NCI-H345 treated with DMSO at 0.1 percent for 48 hours (cell line): ENCODE data around the gene GRK5.
"Not testable (repeated sequence)": the region's sequence is repeated elsewhere in the genome, so short reads cannot be mapped to it uniquely, and the experiment has no call there.

Source experiments
- DNase-seq: peaks from one replicate; lab custom pipeline; 2025; ENCODE audit not compliant: unreplicated experiment; lab: John Stamatoyannopoulos, UW

The GRK5 gene

DNA sequence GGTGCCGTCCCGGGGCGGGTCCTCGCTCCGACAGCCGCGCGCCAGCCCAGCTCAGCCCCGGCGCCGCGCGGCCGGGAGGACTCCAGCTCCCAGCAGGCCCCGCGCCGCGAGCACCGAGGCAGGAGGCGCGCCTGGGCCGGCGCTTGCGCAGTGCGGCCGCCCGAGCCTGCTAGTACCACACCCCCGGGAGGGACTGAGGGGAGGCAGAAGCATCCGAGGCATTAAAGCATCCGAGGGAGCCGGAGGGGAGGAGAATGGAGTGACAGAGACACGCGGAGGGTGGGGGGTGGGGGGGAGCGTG lies at the start of gene GRK5:
Gene GRK5, plus strand, starts transcription at position 206 of the 301 bp plus-strand sequence. CDS start 347 bp downstream, outside the sequence.
- peak; percentile 64 for DNase-seq

DNA sequence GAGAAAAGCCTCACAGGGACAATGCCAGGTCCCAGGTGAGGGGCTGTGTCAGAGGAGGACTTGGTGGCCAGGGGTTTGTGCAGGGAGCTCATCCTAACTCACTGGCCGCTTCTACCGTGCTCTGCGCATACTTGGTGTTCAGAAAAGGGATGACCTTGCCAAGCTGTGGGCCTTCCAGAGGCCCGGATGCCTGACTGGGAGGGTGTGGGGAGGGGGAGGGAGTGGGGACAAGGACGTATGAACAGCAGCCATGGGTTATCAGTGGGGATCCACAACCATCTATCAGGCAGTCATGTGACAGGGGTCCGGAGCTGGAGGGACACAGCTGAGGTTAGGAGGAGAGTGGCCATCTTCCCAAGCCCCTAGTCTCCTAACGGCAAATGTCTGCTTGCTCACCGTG lies 48.0 kb upstream of the GRK5 start:
- no peak for DNase-seq

DNA sequence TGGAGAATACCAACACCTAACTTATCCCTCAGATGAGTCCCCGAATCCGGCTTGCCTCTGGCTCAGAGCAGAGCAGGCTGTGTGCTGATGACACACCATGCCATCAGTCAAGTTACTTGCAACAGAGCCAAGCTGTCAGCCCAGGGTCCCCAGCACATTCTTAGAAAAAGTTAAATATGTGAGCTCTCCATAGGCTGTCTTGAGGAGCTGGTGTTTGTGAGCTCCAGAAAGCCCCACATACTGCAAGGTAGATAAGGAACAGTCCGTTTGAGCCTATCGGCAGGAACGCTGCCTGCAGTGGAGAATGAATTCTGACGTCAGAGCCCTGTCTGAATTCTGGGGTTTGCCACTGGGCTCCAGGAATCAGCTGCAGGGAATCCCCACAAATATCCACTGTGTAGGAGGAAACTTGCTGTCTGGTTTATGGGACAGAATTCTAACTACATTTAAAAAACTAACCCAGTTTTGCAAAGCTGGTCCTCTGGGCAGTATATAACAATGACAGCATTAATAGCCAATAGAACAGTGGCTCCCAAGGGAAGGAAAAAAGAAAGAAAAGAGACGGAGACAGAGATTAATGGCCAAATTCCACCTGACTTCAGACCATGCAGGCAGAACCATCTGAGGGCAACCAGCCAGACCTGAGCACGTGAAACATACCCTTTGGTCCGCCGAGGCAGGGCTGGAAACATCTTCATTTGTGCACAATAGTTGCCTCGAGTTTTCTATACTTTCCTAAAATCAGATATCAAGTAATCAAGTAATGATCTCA lies 45.5 kb upstream of the GRK5 start:
- DNase-seq = no peak

DNA sequence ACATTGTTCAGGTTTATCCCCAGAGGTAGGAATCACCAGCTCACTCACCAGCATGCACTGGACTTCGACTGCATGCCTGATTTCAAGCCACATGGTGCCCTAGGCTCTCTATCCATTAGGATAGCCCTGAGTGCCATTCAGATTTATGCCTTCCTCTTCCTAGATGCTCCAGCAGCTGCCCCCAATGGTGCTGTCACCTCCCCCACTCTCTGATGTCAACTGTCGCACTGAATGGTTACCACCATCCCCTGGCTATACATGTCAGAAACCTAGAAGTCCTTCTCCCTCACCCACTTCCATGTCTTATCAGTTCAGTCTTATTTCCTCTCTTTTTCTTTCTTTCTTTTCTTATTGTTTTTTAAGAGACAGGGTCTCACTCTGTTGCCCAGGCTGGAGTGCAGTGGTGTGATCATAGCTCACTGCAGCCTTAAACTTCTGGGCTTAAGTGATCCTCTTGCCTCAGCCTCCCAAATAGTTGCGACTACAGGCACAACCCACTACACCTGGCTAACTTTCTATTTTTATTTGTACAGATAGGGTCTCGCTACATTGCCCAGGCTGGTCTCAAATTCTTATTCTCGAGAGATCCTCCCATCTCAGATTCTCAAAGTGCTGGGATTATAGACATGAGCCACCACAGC lies 44.8 kb upstream of the GRK5 start:
- DNase-seq = no peak

DNA sequence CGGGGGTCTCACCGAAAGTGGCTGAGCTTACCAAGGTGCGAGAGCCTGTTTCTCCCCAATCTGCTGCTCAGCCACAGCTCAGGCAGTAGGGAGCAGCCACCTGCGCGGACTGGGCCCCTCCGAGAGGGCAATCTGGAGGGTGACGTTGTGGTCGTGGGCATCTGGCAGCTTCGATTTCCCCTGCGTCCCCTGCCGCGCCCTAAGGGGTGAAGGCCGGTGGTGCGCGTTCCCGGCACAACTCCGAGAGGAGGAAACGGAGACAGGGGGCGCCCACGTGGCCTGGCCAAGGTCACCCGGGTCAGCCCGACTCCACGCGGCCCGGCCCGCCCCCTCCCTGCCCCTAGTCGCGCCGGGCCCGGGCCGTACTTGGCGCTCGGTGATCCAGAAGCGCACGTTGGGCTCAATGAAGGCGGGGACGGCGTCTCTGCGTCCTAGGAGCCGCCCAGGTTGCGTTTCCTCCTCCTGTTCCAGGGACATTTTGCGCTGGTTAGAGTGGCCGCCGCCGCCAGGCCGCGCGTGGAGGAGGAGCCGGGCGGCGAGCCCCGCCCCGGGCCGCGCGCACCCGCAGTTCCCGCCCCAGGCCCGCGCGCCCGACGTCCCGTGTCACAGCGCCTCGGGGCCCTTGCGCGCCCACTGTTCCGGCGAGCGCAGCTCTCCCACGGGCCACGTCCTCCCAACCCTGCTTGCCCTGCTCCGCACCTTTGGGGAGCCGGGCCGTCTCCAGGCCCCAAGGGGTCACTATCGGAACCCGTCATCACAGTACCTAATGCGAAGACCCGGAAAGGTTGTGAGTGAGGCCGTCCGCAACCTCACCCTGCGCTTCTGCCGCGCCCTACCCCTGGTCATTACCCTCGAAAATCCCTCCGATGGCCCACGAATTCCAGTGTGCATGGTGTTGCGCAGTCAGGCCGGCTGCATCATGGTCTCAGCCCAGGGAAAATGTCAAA lies 41.9 kb upstream of the GRK5 start, which contains the start of gene SFXN4:
Gene SFXN4, minus strand, starts transcription at position 544 of the 947 bp plus-strand sequence. Its CDS starts 67 bp downstream, at position 477.
- peak; percentile 10 for DNase-seq

DNA sequence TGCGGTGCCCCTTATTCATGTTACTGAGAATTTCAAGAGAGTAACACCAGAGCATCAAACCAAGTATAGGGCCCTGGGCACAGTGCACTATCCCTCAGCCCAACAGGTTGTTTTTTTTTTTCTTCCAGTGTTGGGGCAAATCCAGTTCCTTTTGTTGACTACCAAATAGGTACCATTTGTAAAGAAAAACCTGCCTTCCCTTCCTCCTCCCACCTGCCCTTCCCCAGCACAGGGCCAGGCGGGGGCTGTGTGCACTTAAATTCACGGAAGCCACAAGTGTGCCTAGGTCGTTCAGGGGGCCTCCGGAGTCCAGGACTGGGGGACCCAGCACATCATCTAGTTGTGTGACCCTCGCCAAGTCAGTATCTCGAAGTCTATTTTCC lies 41.3 kb upstream of the GRK5 start:
- DNase-seq = no peak

DNA sequence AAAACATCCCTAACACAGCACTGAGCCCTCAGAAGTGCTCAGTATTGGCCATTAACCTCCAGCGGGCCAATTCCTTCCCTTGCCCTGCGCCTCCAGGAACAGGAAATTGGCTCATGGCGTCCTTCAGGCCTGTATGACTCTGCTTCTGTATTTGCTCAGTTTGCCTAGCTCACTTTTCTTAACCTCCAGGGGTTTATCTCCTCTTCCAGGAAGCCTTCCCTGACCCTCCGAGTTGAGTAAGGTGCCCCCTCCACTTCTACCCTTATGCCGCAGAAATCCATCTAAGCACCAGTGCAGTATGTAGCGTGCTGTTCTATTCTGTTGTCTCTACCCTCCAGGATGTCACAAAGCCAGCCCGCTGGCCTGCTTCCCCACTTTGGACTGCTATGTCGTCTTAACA lies 40.8 kb upstream of the GRK5 start:
- no peak for DNase-seq

DNA sequence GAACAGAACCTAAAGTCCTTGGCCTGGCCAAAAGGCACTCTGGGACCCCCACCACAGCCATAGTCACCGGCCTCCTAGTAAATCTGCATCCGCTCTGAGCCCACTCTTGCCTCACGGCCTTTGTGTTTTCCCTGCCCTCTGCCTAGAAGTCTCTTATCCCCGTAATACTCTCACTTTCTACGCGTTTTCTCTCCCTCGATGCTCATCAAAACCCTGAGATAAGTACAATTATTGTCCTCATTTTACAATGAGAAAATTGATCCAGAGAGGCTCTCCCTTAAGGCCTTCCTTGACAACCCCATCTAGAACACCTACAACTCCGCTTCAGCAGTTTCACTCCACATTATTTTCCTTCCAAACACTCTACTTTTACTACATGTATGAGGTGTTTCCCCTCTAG lies 40.3 kb upstream of the GRK5 start:
- no peak for DNase-seq

DNA sequence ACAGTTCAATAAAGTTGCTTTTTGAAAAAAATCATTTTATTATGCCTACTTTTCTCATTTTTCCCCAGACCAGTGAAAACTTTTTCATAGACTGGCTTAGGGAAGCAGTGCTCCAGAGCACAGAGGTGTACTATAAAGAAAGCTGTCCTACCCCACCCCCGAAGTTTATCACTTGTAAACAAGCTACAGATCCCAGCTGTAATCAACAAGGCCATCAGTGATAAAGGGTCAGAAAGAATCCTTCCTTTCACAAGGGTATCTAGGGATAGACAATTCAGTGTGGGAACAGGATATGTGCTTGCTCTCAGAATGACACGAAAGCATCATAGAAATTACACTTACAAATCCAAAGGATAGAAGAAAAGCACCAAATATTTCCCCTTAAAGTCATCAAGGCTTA lies 33.3 kb upstream of the GRK5 start:
- no peak for DNase-seq

DNA sequence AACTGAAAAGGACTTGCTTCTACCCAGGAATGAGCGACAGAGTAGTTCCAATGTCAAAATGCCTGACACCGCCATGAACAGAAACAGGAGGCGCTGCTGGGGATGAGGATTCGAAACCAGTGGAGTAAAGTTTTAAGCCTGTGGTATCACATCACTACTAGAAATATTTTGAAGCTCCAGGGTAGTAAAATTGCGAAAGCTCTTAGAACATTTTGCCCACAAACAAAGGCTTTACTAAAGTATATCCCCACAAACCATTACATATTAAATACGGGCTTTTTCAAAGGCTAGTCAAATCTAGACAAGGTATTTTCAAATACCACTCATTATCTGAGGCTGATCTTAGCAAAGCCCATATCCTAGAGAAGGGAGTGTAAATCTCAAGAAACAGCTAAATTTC lies 31.2 kb upstream of the GRK5 start:
- no peak for DNase-seq

DNA sequence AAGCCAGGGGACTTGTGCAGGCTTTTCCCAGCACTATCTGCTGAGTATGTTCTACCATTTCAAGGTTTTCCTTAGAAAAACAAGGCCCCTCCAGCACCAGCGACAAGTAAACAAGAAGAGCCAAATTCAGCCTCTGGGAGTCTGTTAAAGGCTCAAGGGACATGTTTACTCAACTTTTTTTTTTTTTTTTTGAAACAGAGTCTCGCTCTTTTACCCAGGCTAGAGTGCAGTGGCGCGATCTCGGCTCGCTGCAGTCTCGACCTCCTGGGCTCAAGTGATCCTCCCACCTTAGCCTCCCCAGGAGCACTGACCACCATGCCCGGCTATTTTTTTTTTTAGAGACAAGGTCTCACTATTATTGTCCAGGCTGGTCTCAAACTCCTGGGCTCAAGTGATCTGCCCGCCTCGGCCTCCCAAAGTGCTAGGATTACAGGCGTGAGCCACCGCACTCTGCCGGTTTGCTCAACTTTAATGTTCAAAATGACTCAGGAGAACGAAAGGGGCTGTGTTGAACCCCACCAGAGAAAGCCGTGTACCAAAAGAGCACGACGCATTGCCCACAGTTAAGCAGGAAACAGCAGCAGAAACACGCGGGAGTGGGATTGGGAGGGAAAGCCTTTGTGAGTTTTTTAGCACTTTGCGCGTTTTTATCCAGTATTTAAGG lies 29.5 kb upstream of the GRK5 start:
- no peak for DNase-seq

DNA sequence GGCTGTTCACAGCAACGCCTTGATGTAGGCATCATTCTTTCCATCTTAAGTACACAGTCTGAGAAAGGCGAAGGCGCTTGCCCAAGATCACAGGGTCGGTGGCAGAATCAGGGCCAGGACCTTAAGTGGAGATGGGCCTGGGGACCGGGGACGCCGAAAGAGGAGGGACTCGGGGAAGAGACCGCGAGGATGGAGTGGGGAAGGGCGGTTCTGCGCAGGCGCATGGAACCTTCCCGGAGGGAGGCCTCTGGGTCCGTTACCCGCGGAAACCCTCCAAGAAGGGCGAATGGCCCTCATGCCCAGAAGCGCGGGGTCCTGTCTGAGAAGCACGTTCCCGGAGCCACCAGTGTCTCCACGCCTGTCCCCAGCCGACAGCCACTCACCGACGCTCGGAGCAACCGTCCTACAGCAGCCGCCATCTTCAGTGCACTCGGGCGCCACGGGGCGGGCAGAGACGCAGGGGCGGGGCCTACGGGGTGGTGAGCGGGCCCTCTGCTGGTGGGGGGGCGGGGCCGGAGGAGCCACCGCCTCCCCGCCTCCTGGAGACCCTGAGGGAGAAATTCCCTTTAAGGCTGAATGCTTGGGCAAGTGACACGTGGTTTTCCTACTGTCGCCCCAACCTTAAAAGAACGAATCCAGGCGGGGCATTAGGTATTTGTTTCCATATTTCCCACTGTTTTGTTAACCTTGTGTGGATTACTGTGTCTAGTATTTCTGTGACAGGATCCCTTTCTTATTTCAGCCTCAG lies 28.8 kb upstream of the GRK5 start, which contains the start of gene PRDX3:
Gene PRDX3, minus strand, starts transcription at position 441 of the 748 bp plus-strand sequence. Its CDS starts 22 bp downstream, at position 419.
- peak; percentile 69 for DNase-seq

DNA sequence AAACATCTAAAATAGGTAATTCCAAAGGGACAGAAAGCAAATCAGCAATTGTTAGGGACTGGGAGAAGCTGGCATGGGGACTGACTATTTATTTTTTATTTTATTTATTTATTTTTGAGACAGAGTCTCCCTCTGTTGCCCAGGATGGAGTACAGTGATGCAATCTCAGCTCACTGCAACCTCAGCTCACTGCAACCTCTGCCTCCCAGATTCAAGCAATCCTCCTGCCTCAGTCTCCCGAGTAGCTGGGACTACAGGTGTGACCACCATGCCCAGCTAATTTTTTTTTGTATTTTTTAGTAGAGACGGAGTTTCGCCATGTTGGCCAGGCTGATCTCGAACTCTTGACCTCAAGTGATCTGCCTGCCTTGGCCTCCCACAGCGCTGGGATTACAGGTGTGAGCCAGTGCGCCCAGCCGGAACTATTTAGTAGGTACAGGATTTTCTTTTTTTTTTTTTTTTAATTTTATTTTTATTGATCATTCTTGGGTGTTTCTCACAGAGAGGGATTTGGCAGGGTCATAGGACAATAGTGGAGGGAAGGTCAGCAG lies 26.4 kb upstream of the GRK5 start:
- DNase-seq = not testable (repeated sequence)

DNA sequence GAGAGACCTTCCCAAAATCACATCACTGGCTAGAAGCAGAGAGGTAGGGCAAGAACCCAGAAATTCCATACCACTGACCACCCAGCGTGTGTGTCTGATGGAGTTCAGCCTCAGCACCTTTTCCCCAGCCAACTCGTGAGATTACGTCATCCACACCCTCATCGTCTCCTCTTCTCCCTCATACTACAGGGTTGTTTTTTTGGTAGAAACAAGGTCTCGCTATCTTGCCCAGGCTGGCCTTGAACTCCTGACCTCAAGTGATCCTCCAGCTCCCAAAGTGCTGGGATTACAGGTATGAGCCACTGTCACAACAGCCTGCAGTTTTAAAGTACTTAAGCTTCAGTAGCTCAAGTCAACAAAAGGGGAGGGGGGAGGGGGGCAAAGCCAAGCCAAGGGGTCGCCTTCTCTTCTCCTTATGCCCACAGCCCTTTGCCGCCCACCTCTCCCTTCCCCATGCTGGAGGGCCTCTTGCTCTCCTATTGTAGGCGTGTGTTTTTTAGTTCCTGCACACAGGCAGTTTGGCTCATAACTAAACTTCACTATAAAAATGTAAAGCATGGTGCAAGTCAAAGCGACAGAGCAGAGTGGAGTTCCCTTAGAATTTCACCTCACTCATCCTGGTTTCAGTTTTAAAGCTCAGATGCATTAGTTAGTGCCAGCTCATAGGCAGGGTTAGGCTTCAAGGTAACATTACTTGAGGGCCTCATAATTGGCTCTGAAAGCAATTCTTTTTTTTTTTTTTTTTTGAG lies 23.5 kb upstream of the GRK5 start:
- DNase-seq = no peak

DNA sequence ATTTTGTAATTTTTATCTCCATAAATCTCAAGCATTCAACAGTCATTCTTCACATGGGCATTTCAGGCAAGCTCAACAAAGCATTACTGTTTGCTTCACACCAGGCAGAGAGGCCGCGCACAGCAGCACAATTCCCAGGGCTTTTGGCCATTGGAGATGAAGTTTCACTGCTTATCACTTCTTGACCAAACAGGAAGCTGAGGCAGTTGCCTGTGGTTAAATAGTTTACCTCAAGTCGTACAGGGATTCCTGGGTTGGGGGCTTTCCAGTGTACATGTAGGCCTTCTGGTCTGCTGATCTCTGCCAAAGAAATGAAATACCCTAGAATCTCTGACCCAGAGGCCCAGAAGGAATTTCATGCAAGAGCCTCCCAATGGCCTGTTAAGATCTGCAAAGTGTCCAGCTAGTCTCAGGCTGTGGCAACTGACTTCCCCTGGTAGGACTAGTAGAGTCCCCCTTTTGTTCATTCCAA lies 17.5 kb upstream of the GRK5 start:
- no peak for DNase-seq

DNA sequence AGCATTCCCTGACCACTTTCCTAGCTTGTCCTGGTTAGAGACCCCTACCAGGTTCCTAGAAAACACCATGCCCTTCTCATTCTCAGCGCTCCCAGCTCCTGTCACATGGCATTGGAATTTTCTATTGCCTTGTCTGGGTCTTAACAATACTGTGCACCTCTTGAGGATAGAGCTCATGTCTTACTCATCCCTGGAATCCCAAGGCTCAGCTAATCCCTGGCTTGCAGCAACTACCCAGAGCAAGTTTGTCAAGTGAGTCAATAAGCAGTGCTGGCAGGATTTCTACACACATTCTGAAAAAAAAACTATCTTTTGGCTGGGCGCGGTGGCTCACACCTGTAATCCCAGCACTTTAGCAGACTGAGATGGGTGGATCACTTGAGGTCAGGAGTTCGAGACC lies 17.0 kb upstream of the GRK5 start:
- DNase-seq = no peak

DNA sequence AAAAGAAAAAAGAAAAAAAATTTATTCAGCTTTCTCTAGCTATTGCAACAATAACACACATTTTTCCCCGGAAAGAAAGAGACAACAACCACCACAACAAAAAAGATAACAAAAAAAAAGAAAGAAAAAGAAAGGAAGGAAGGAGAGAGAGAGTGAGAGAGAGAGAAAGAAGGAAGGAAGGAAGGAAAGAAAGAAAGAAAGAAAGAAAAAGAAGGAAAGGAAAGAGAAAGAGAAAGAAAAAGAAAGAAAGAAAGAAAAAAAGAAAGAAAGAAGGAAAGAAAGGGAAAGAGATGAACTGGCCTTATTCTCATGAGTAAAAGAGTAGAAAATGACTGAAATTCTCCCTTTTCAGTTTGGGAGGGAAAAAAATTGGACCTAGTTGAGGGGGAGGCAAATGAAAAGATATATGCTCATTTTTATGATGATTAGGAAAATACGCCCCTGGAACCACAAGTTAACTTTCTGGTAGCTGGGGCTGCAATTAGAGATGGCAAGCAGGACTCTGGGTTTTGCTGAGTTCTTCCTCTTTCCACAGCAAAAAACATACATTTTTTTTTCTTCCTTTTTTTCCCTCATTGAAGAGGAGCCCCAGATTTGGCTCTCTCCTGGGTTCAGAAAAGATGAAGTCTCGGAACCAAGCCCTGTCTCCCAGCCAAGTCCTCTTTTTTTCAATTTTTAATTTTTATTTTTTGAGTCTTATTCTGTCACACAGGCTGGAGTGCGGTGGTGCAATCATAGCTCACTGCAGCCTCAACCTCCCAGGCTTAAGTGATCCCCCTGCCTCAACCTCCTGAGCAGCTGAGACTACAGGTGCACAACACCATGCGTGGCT lies 16.2 kb upstream of the GRK5 start:
- no peak for DNase-seq

DNA sequence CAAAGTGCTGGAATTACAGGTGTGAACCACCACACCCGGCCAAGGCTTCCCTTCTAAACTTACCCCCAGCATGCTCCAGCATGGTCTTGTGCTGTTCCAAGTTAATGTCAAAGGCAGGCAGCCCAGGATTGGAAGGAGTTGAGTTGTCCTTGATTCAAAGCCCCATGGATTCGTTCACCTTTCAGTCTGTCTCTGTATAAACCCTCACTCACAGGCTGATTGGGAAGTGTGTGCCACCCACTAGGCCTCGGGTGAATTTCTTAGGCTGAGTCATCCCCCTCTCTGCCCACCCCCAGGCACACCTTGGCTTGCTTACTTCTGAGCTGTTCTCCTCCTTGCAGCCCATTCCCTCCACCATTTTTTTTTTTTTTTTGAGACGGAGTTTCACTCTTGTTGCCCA lies 15.5 kb upstream of the GRK5 start:
- DNase-seq = no peak
